Astrocyte (in vitro differentiated cells and primary cell): ENCODE results near the gene INPP4B. TPM values are rescaled to one million over a fixed set of nuclear protein-coding genes. Genes with fewer than 3 reads are reported as not detected.

ENCODE experiments used
- DNase-seq: peaks from one replicate; pipeline ENCODE4 v3.0.0-alpha.2; 2010; ENCODE audit warnings: low read depth
- FAIRE-seq: peaks from 2 replicates; lab custom pipeline; 2011; peaks lifted over from hg19 to GRCh38; lab: Jason Lieb, UNC
- H2AFZ ChIP-seq: 2 replicates; pipeline ENCODE4 v1.6.0; 2012; ENCODE audit warnings: low read depth, low read length, inconsistent platforms
- H3K27ac ChIP-seq: 2 replicates; pipeline ENCODE4 v1.5.1; 2011; ENCODE audit warnings: low read depth, low read length, inconsistent platforms
- H3K27me3 ChIP-seq: 2 replicates; pipeline ENCODE4 v1.6.0; 2011; ENCODE audit warnings: low read length, inconsistent platforms; ENCODE audit not compliant: insufficient read depth
- H3K36me3 ChIP-seq: 2 replicates; pipeline ENCODE4 v1.5.1; 2011; ENCODE audit warnings: low read length, inconsistent platforms; ENCODE audit not compliant: insufficient read depth
- H3K4me1 ChIP-seq: 2 replicates; pipeline ENCODE4 v1.5.1; 2011; ENCODE audit warnings: low read length, inconsistent platforms; ENCODE audit not compliant: insufficient read depth
- H3K4me2 ChIP-seq: 2 replicates; pipeline ENCODE4 v1.6.0; 2012; ENCODE audit warnings: low read length, inconsistent platforms
- H3K4me3 ChIP-seq: 2 replicates; pipeline ENCODE4 v1.5.1; 2011; ENCODE audit warnings: low read depth, mild to moderate bottlenecking, low read length, inconsistent platforms; ENCODE audit not compliant: insufficient read depth
- H3K79me2 ChIP-seq: 2 replicates; pipeline ENCODE4 v1.6.0; 2012; ENCODE audit warnings: mild to moderate bottlenecking, low read length, inconsistent platforms; ENCODE audit not compliant: insufficient read depth
- H3K9ac ChIP-seq: 2 replicates; pipeline ENCODE4 v1.6.0; 2012; ENCODE audit warnings: mild to moderate bottlenecking, low read length, inconsistent platforms
- H3K9me3 ChIP-seq: 2 replicates; pipeline ENCODE4 v1.5.1; 2012; ENCODE audit warnings: low read depth, mild to moderate bottlenecking, low read length, inconsistent platforms; ENCODE audit not compliant: insufficient read depth
- H4K20me1 ChIP-seq: 2 replicates; pipeline ENCODE4 v1.6.0; 2012; ENCODE audit warnings: low read length, inconsistent platforms; ENCODE audit not compliant: insufficient read depth
- H3K27ac Mint-ChIP-seq: one replicate; pipeline ENCODE4 v1.8.0; 2021; ENCODE audit warnings: mild to moderate bottlenecking, mixed read lengths; ENCODE audit not compliant: unreplicated experiment
- H3K27me3 Mint-ChIP-seq: one replicate; pipeline ENCODE4 v1.8.0; 2021; ENCODE audit warnings: low read depth, mixed read lengths; ENCODE audit not compliant: unreplicated experiment
- H3K36me3 Mint-ChIP-seq: one replicate; pipeline ENCODE4 v1.8.0; 2021; ENCODE audit warnings: low read depth, mixed read lengths; ENCODE audit not compliant: unreplicated experiment
- H3K4me1 Mint-ChIP-seq: one replicate; pipeline ENCODE4 v1.8.0; 2021; ENCODE audit warnings: low read depth, mixed read lengths; ENCODE audit not compliant: unreplicated experiment
- H3K4me3 Mint-ChIP-seq: one replicate; pipeline ENCODE4 v1.8.0; 2021; ENCODE audit warnings: mild to moderate bottlenecking, moderate library complexity, mixed read lengths; ENCODE audit not compliant: unreplicated experiment
- H3K9me3 Mint-ChIP-seq: one replicate; pipeline ENCODE4 v1.8.0; 2021; ENCODE audit warnings: mild to moderate bottlenecking, mixed read lengths; ENCODE audit not compliant: unreplicated experiment
- EZH2 ChIP-seq: IDR thresholded peaks from 2 replicates; pipeline ENCODE4 v1.6.1; 2012; ENCODE audit warnings: mild to moderate bottlenecking, low read length, inconsistent platforms; ENCODE audit not compliant: insufficient read depth
- total RNA-seq: library from RNA; stranded (reverse); gene quantifications from 2 replicates; pipeline ENCODE4 v1.2.1, GENCODE V29; 2021
- TF ChIP-seq, protein P1 (sequence below): IDR thresholded peaks from 2 replicates; pipeline ENCODE4 v1.5.1; 2011; ENCODE audit warnings: low read depth, mild to moderate bottlenecking, inconsistent platforms, low read length, moderate library complexity; ENCODE audit not compliant: insufficient read depth

INPP4B gene
- total RNA-seq, 1 donor from 2014 or later, result 2.8 TPM

DNA sequence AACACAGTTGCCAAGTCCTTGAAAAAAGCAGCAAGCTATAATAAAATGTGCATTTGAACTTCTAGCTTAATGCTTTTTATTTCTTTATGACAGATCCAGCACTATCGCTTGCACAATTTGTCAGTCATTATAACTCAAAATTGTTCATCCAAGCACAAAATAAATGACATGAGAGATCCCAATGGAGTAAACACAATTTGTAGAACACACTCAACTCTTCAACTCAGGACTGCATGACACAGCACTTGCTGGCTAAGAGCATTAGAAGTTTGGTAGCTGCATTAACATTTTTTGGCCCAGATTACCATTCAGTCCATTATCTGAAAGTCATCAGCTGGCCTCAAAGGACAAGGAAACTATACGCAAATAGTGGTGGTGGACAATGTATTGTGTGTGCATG, 530.1 kb downstream of the INPP4B start:
- no peak for FAIRE-seq

DNA sequence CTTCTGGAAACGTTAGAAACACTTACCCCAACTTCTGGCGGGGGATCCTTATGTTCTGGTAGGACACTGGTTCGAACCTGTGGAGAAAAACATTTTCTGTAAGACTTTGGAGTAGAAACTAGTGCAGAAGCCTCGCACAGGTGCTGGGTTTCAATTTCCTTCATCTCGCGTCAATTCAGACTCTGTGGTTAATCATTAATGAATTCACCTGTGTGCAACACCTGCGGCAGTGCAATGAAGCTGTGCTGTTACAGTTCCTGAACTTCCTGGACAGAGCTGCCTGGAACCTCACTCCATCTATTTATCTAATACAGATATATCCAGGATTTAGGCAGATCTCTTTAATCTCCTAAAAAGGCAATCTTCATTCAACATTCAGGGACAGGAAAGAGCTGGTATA, 531.4 kb downstream of the INPP4B start:
- no peaks in the 10 kb centered on the region for H3K36me3 Mint-ChIP-seq
- DNase-seq (no peak), FAIRE-seq (no peak)
- peaks cover 2% of the 10 kb centered on the region for H3K4me1 Mint-ChIP-seq
- Histone ChIP-seq H3K9me3 (no peaks in the 10 kb centered on the region), H4K20me1 (no peaks in the 10 kb centered on the region), H3K9ac (no peak overlapping the region), H3K79me2 (no peaks in the 10 kb centered on the region), H3K4me1 (no peaks in the 10 kb centered on the region), H3K4me3 (no peak overlapping the region), H3K27ac (no peak overlapping the region), H3K4me2 (no peak overlapping the region), H3K36me3 (no peaks in the 10 kb centered on the region), H2AFZ (no peak overlapping the region), H3K27me3 (no peaks in the 10 kb centered on the region)
- no peak for TF ChIP-seq EZH2
- TF ChIP-seq, protein P1, sequence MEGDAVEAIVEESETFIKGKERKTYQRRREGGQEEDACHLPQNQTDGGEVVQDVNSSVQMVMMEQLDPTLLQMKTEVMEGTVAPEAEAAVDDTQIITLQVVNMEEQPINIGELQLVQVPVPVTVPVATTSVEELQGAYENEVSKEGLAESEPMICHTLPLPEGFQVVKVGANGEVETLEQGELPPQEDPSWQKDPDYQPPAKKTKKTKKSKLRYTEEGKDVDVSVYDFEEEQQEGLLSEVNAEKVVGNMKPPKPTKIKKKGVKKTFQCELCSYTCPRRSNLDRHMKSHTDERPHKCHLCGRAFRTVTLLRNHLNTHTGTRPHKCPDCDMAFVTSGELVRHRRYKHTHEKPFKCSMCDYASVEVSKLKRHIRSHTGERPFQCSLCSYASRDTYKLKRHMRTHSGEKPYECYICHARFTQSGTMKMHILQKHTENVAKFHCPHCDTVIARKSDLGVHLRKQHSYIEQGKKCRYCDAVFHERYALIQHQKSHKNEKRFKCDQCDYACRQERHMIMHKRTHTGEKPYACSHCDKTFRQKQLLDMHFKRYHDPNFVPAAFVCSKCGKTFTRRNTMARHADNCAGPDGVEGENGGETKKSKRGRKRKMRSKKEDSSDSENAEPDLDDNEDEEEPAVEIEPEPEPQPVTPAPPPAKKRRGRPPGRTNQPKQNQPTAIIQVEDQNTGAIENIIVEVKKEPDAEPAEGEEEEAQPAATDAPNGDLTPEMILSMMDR, result no peak
- no peaks in the 10 kb centered on the region for H3K27me3 Mint-ChIP-seq
- no peak overlapping the region for H3K4me3 Mint-ChIP-seq
- no peak overlapping the region for H3K27ac Mint-ChIP-seq
- no peaks in the 10 kb centered on the region for H3K9me3 Mint-ChIP-seq

More for the DNA sequence above, 530.1 kb downstream of the INPP4B start:
- no peaks in the 10 kb centered on the region for H3K4me1 ChIP-seq
- no peaks in the 10 kb centered on the region for H3K27me3 ChIP-seq
- H3K27ac ChIP-seq, result no peak overlapping the region
- no peaks in the 10 kb centered on the region for H3K36me3 ChIP-seq
- H3K9ac ChIP-seq, result no peak overlapping the region
- H4K20me1 ChIP-seq, result no peaks in the 10 kb centered on the region
- no peaks in the 10 kb centered on the region for H3K36me3 Mint-ChIP-seq
- no peaks in the 10 kb centered on the region for H3K27me3 Mint-ChIP-seq
- no peak overlapping the region for H3K4me2 ChIP-seq
- no peaks in the 10 kb centered on the region for H3K9me3 Mint-ChIP-seq
- no peaks in the 10 kb centered on the region for H3K79me2 ChIP-seq
- TF ChIP-seq EZH2, result no peak
- TF ChIP-seq, protein P1, result no peak
- no peak overlapping the region for H3K27ac Mint-ChIP-seq
- DNase-seq, result no peak
- H3K4me1 Mint-ChIP-seq, result peaks cover 2% of the 10 kb centered on the region
- H2AFZ ChIP-seq, result no peak overlapping the region
- H3K4me3 ChIP-seq, result no peak overlapping the region
- H3K4me3 Mint-ChIP-seq, result no peak overlapping the region
- no peaks in the 10 kb centered on the region for H3K9me3 ChIP-seq

DNA sequence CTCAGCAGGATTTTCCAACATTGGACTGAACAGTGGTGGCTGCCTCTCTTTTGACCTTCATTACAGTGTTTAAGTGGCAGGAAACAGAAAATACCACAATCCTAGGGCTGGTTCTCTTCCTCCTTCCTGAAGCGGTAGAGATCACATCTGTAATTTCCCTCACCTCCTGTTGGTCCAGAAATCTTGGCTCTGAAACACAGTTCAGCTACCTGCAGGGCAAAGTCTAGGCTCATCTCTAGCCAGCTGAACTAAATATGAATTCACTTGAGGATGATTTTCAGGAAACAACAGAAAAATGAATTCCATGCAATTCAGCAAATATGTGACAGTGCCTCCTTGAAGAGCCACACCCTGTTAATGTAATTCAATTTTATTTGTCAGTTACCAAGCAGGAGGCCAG, 531.9 kb downstream of the INPP4B start:
- H3K27ac ChIP-seq, result no peak overlapping the region
- no peak overlapping the region for H3K9ac ChIP-seq
- no peaks in the 10 kb centered on the region for H4K20me1 ChIP-seq
- H3K4me3 ChIP-seq, result no peak overlapping the region
- H3K27ac Mint-ChIP-seq, result no peak overlapping the region
- H3K9me3 ChIP-seq, result no peaks in the 10 kb centered on the region
- H3K36me3 ChIP-seq, result no peaks in the 10 kb centered on the region
- no peaks in the 10 kb centered on the region for H3K27me3 ChIP-seq
- H3K27me3 Mint-ChIP-seq, result no peaks in the 10 kb centered on the region
- TF ChIP-seq, protein P1, result no peak
- TF ChIP-seq EZH2, result no peak
- no peaks in the 10 kb centered on the region for H3K9me3 Mint-ChIP-seq
- peaks cover 2% of the 10 kb centered on the region for H3K4me1 Mint-ChIP-seq
- no peaks in the 10 kb centered on the region for H3K4me1 ChIP-seq
- FAIRE-seq, result no peak
- DNase-seq, result no peak
- no peak overlapping the region for H3K4me2 ChIP-seq
- H3K79me2 ChIP-seq, result no peaks in the 10 kb centered on the region
- no peak overlapping the region for H3K4me3 Mint-ChIP-seq
- no peak overlapping the region for H2AFZ ChIP-seq
- H3K36me3 Mint-ChIP-seq, result no peaks in the 10 kb centered on the region
